GM21447 (cell line): Measurements from ENCODE around the gene FAM200B.

Experiments
- ATAC-seq: cut with Tn5 transposase; IDR thresholded peaks from one replicate; pipeline ENCODE4 v1.9.1; 2021; ENCODE audit not compliant: unreplicated experiment

The FAM200B gene

DNA sequence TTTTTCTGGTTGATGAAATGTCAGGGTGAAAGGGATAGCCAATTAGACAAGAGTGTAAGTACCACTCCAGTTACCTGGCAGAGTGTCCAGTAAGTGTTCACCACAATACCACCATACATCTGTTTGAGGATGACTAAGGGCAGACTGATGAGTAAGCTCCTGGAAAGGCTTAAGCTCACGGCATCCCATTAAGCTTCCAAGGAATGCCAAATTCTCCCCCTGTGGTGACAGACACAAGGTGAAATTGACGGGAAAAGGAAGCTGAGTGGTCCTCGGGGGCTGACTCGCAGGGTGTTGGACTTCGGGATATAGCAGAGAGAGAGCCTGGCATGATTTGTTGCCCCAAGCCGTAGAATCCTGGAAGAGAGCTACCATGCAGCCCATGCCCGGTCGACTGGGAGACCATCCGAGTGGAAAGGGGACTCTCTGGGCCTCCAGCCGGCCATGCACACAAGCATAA lies 13.6 kb downstream of the FAM200B start:
- no peak for ATAC-seq

DNA sequence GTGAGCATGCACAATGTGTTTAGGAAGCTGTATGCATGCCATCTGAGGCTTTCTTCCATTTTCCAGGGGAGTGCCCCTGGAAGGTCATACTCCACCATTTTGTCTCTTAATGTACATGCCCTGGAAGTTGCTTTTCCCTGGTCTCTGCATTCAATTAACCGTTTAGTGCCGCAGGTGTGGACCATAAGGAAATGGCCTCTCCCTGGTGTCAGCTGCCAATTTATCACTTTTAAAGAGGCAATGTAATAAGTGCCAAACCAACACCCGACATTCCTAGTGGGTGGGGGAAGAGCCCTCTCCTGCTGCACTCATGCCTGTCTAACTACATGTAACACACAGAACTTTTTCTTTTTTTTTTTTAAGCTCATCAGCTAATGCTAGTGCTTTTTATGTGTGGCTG lies 14.1 kb downstream of the FAM200B start:
- no peak for ATAC-seq

DNA sequence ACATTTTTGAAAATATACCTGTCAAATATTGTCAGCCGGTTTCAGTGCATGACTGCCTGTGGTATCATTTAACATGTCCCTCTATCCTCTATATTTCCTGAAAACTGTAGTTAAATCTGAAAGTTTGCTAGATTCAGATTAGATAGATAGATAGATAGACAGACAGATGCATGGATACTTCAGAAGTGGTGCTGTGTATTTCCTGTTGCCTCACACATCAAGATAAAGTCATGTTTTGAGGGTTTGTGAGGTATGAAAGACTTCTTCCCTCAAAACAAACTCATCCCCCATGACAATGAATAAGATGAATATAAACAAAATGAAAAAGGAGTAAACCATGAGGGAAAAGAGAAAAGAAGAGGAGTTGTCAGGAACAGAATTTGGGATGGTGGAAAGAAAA lies 15.2 kb downstream of the FAM200B start:
- no peak for ATAC-seq

DNA sequence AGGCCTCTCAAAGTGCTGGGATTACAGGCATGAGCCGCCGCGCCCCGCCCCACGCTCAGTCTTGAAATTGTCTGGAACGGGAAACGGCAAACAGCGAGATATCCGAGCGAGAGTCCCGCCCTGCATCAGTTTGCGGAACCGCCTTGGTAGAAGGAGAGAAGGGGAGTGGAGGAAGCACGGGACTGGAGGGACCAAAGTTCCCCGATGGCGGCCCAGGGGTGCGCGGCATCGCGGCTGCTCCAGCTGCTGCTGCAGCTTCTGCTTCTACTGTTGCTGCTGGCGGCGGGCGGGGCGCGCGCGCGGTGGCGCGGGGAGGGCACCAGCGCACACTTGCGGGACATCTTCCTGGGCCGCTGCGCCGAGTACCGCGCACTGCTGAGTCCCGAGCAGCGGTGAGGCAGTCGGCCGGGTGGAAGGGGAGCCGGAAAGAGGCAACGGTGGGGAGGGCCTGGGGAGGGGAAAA lies 21.3 kb downstream of the FAM200B start, which contains the start of gene BST1:
Gene BST1, plus strand, starts transcription at position 125 of the 463 bp plus-strand sequence. Its CDS starts 80 bp downstream, at position 205.
- ATAC-seq = peak; percentile 83

DNA sequence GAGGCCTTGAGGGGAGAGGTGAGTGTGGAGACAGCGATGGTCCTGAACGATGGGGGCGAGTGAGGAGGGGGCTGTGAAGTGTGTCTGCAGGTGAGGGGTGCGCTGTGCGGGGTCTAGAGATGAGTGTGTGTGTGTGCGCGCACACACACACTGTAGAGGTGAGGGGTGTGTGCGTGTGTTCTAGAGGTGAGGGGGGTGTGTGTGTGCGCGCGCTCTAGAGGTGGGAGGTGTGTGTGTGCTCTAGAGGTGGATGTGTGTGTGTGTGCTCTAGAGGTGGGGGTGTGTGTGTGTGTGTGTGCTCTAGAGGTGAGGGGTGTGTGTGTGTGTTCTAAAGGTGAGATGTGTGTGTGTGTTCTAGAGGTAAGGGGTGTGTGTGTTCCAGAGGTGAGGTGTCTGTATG lies 21.8 kb downstream of the FAM200B start:
- ATAC-seq = no peak

DNA sequence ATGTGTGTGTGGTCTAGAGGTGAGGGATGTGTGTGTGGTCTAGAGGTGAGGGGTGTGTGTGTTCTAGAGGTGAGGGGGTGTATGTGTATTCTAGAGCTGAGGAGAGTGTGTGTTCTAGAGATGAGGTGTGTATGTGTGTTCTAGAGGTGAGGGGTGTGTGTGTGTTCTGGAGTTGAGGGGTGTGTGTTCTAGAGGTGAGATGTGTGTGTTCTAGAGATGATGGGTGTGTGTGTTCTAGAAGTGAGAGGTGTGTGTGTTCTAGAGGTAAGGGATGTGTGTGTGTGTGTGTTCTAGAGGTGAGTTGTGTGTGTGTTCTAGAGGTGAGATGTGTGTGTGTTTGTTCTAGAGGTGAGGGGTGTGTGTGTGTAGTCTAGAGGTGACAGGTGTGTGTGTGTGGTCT lies 22.5 kb downstream of the FAM200B start:
- ATAC-seq = no peak

DNA sequence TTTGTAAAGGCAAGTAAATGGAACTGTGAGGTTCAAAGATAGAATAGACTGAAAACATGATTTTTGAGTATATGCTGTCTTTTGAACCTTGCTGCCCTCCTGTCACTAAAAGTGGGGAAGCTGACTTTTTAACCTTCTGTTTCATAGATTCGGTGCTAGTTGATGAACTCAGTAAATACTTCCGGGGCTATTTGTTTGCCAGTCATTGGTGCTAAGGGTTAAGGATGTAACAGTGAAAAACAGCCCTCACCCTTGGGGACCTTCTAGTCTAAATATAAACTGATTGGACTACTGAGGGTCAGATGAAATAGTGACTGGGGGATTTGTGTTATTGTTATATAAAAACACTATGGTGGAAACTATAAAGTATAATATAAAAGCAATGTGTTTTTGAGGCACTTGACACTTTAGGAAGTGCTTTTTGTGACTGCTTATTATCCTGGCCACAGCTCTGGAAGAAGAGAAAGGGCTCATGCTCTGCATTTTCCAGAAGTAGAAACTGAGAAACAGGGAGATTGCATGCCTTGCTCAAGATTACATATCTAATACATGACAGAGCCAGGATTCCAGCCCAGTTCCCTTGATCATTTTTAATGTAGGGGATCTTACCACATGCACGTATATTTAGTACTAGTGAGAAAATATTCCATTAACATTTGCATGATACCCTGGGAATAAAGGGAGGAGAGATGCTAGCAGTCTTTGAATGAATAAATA lies 25.2 kb downstream of the FAM200B start:
- no peak for ATAC-seq

DNA sequence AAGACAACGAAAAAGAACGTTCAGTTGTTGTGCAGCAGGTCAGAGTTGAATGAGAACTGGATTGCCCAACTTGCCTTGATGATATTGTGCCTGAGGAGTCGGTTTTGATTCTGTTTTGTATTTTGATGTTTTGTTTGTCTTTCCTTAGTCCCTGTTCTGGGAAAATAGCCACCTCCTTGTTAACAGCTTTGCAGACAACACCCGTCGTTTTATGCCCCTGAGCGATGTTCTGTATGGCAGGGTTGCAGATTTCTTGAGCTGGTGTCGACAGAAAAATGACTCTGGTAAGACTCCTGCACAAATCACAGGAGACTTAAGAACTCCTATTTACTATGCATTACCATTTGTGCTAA lies 25.7 kb downstream of the FAM200B start:
- ATAC-seq = no peak

DNA sequence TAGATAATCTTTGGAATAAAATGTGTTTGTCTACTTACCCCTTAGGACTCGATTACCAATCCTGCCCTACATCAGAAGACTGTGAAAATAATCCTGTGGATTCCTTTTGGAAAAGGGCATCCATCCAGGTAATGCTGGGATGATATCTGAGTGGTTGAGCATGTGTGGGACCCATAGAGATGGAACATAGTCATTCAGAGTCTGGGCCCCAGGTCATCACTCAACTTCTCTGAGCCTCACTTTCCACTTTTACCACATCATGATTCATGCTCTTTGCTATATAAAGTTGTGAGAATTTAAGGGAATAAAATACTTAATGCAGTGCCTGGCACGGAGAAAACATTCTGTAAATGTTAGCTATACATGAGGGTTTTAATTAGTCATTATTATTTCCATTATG lies 30.1 kb downstream of the FAM200B start:
- ATAC-seq = no peak

DNA sequence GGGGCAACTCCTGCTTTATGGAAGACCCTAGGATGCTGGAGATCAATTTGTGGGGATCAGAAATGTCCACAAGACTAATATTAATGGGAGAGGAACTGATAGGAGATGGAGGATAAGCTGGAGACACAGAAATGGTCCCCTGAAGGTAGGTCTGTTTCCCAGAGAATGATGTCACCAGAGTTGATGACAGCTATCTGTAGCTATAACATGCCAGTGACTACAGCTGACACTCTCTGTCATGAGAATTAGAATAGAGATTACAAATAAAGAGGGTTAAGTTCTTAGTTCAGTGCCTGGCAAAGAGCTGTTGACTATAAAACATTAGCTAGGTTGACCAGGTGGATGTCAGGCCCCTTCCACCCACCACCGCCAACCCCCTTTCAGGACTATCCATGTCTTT lies 30.6 kb downstream of the FAM200B start:
- no peak for ATAC-seq

DNA sequence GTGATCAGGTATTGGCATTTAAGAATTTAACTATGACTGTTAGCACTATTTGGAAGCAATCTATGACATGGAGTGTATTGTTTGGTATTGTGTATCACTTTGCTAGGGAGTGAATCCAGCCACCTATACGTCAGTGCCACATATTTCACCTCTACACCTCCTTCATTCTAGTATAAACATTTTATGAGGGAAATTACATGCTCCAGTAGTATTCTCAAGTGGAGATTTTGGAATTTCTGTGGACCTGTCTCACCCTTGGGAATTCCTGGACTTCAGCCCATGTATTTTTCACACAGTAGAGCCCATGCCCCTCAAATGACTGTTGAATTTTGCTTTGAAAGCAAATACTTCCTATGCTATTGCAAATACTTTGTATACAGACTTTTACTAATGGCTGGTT lies 32.5 kb downstream of the FAM200B start:
- ATAC-seq = no peak

DNA sequence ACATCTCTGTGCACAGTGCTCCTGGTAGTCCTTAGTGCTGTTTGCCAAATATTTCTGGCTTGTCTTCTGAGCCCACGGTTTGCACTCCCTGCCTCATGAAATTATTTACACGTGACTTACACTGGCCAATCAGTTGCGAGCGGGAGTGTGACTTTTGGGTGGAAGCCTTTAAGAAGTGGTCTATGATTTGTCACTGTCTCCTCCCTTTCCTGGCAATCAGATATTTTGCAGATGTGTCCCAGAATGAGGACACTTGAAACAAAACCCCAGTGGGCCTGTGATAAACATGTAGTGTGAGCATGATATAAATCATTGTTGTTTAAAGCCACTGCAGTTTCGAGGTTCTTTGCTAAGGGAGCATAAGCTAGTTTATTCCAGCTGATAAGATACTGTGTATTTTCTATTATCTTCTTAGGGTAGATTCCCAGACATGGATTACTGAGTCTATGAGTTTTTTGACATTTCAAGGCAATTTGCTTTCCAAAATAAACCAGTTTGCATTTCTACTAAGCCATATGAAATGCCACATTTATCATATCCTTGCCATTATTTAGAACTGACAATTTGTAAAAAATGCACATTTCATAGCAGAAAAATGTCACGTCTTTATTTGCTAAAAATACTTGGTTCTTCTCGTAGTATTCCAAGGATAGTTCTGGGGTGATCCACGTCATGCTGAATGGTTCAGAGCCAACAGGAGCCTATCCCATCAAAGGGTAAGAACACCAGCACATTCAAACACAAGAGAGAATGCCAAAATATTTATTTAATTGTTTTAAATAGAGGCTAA lies 33.2 kb downstream of the FAM200B start:
- ATAC-seq = no peak

DNA sequence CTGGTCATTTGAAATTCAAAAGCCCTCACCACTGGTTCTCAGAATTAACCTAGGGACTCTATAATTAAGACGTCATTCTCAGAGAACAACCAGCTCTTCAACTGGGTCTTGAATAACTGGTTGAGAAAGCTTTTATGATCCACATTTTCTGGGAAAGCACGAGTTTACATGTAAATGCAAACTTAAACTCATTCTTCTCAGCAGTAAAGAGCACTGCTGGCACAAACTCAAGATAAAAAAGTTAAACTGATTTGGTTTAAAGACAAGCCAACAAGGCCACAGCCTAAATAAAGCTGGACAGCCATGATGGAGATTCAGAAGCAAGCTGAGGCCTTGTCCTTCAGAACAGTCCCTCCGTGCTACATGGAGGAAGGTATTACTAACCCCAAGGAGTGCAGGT lies 34.5 kb downstream of the FAM200B start:
- no peak for ATAC-seq

DNA sequence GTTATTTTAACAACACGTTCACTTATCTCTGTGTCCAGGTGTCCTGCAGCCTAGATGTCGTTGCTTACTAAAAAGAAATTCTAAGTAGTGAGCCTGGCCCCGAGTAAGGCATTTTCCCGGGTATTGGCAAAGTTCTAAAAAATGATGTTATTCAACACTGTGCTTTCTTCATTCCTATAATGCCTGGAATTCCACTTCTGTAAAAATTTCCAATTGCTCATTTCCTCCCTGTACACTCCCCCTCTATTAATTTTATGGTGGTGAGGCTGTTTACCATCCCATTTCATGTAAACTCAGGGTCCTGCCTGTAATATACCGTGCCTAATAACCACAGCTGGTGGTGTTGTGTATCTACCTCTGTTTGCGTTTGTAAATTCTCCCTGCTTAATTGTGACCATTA lies 35.5 kb downstream of the FAM200B start:
- no peak for ATAC-seq

DNA sequence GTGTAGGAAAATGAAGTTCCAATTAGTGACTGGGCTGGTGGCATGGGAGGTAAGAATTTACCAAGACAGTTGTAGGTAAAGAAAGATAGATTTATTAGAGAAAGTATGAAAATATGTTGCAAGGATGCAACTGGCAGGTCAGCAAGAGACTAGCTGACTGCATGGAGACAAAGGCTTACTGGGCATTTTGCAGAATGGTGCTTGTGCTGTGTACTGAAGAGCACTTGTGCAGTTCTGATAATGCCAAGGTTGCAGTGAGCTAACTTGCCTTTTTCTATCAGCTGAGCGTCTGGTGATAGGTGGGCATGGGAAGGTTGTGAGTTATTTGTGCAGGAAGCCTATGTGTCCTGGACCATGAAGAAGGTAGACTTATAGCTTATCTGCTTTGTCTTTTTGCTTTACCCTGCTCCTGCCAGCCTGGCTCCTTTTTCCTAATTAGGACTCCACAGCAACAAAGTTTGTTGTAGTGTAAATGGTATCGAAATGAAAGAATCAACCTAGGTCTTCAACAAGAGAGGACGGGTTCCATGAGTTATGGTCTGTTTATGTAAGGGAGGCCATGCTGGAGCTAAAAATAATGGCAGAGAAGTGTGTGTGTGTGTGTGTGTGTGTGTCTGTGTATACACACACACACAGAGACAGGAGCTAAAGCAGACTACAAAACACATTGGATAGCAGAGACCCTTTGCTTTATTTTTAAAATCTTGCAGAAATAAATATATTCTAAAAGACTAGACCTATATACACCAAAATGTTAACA lies 36.2 kb downstream of the FAM200B start:
- no peak for ATAC-seq

DNA sequence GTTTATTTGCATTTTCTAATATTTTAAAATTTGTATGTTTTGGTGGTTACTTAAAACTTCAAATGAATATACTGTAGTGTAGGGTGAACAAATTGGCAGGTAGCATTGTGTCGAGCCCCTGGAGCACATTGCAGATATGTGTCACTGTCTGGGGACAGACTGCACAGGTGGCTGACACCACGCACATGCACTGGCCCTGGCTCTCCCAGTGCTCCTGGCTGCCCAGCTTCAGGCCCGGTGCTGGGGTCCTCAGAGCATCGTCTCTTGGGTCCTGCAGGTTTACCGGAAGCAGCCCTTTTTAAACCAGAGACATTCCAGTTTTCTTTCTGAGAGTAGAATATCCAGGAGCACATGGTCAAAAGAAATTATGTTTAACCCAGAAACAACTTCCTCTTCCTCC lies 36.8 kb downstream of the FAM200B start:
- ATAC-seq = no peak

DNA sequence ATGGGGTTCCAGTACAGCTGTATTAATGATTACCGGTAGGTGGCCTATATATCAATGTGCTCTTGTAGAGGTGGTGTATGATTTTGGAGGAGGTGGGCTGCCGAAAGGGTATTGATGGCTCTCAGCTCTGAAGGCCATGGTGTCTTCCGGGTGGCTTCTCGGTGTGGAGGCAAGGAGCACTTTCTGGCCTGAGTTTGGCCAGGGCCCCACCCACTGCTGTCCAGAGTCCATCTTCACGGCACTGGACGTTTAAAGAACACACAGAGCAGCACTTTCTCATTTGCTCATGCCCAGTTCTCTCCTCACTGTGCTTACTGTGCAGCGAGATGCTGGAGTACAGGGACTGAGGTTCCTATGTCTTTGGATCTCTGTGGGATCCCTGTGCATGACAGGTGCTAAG lies 37.3 kb downstream of the FAM200B start:
- no peak for ATAC-seq

DNA sequence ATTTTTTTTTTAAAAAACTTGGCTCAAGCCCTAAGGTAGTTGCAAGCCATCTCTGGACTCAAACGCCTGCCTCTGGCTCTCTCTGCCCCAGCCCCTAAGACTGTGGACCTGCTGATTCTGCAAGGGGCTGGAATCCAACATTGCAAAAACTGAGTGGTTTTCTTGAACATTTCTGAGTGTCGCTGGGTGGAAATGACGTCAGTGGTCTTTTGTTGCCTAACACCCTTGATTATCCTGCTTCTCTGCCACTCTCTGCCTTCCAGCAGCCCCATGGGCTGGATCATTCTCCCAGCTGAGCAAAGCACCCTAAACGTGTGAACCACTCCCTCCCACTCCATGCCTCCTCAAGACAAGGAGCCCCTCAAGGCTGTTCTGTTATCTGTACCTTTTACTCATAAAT lies 37.9 kb downstream of the FAM200B start:
- no peak for ATAC-seq

DNA sequence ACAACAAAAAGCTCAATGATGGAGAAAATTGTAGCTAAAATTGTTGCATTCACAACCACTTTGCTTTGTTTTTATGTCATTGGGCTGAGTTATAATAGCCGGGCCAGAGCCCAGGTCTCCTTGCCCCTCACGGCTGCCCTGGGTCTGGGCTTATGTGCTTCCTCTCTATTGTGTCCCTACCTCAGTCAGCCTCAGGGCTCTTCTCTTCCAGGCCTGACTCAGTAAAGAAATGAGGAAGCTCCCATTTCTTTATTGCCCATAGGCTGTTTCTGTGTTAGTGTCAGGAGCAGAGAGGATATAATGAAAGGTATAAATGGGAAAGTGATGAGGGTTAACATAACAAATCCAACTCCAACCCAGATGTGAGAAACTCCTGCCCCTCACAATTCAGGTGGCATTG lies 39.2 kb downstream of the FAM200B start:
- no peak for ATAC-seq

DNA sequence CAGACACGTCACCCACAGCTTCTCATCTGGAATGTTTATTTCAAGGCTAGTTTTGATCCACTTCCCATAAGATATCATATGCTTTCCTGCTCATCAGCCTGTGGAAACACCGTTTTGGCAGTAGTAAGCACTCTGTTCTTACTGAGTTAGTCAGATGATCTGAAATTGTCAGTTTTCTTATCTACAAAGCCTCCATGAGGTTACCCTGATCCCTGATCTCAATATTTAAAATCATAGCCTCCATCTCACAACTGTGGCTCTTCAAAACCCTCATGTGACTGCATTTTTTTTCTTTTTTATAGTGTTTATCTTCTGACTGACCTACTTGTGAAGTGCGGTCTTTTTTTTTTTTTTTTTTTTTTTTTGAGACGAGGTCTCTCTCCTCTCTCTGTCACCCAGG lies 44.0 kb downstream of the FAM200B start:
- ATAC-seq = no peak

DNA sequence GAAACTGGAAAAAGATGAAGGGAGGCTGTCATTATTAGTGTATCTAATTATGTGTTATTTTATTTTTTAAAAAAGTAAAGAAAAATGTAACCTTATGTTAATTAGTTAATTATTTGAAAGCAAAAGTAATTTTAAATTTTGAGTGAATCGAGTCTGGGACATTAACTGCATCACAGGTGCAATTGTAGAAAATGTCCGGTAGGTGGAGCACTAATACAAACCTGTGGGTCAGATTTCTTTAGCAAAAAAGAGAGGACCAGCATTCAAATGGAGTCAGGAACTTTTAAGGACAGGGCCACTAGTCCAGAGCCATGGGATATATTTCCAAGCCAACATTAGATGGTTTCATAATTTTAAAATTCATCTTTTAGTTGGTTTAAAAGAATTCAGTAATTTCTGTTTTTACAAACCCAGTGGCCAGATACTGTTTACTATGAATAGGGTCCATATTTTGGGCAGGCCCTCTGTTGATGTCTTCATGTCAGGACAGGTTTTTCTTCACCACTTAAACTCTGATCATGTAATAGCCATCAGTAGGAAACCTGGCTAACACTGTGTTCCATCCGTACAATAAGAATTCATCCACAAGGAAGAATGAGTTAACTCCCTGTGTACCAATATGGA lies 48.4 kb downstream of the FAM200B start:
- ATAC-seq = peak; percentile 72
